ENCODE results near the gene BAZ2B. TPM values are rescaled to one million over a fixed set of nuclear protein-coding genes. Genes with fewer than 3 reads are reported as not detected.
"Not testable (repeated sequence)": the region's sequence is repeated elsewhere in the genome, so short reads cannot be mapped to it uniquely, and the experiment has no call there.

Gene BAZ2B
- total RNA-seq, 3 donors from 2014 or later (not counting 1 experiment from before 2014, with no cell fraction given): 59.8 to 73.7 (median 68.4) TPM

DNA sequence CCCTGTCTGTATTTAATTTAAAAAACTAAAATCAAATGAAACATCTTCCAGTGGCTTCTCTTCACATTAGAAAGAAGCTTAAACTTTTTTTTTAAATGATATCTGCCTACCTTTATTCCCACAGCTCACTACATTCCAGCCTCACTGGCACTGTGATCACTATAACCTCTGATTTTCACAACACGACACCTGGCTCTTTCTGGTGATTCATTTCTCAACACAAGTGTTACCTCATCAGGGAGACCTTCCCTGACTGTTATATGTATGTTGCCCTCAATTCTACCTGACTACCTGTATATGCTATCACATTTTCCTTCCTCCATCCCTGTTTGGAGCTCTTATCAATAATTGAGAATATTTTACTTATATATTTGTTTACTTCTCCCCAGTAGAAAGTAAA, 76.6 kb downstream of the BAZ2B start:
- no peak overlapping the region for H3K4me3 ChIP-seq (ENCODE audit: low read length)
- H3K27ac ChIP-seq (ENCODE audit: low read length): no peak overlapping the region
- peaks cover 9% of the 10 kb centered on the region for H3K36me3 Mint-ChIP-seq
- no peak for TF ChIP-seq CTCF (IDR thresholded peaks at IDR 0.05)
- H3K27me3 Mint-ChIP-seq (ENCODE audit: low read depth in 2 of 2): no peaks in the 10 kb centered on the region
- H3K27me3 ChIP-seq (ENCODE audit: control insufficient read depth, insufficient read depth, low read length): no peaks in the 10 kb centered on the region
- intact Hi-C loops (cut with micrococcal nuclease): no loop called here
- no peaks in the 10 kb centered on the region for H3K4me1 ChIP-seq (ENCODE audit: control insufficient read depth, insufficient read depth, low read length)
- ATAC-seq: no peak
- H3K9me3 Mint-ChIP-seq: peaks cover 0 to 4% of the 10 kb centered on the region in 2 donors
- no peaks in the 10 kb centered on the region for H3K36me3 ChIP-seq (ENCODE audit: control insufficient read depth, insufficient read depth, low read length)
- DNase-seq: no peak
- no peaks in the 10 kb centered on the region for H3K9me3 ChIP-seq (ENCODE audit: control insufficient read depth, insufficient read depth, low read length)
- no peak overlapping the region for H3K4me3 Mint-ChIP-seq
- 83% methylated on average over 1 of the region's 1 CpG for WGBS (ENCODE audit: insufficient coverage)
- H3K27ac Mint-ChIP-seq: no peak overlapping the region
- no peaks in the 10 kb centered on the region for H3K4me1 Mint-ChIP-seq

GRCh38 chr2:159538801-159539200, 77.5 kb downstream of the BAZ2B start:
- no peaks in the 10 kb centered on the region for H3K27me3 Mint-ChIP-seq (ENCODE audit: low read depth in 2 of 2)
- no peak overlapping the region for H3K4me3 ChIP-seq (ENCODE audit: low read length)
- H3K4me1 ChIP-seq (ENCODE audit: control insufficient read depth, insufficient read depth, low read length): no peaks in the 10 kb centered on the region
- no peak for TF ChIP-seq CTCF (IDR thresholded peaks at IDR 0.05)
- peaks cover 9% of the 10 kb centered on the region for H3K36me3 Mint-ChIP-seq
- no peak overlapping the region for H3K27ac Mint-ChIP-seq
- no peaks in the 10 kb centered on the region for H3K27me3 ChIP-seq (ENCODE audit: control insufficient read depth, insufficient read depth, low read length)
- 83% methylated on average over 2 of the region's 3 CpGs for WGBS (ENCODE audit: insufficient coverage)
- no peak overlapping the region for H3K27ac ChIP-seq (ENCODE audit: low read length)
- H3K9me3 ChIP-seq (ENCODE audit: control insufficient read depth, insufficient read depth, low read length): no peaks in the 10 kb centered on the region
- H3K36me3 ChIP-seq (ENCODE audit: control insufficient read depth, insufficient read depth, low read length): no peaks in the 10 kb centered on the region
- no peak for ATAC-seq
- no peak for DNase-seq
- no peak overlapping the region for H3K4me3 Mint-ChIP-seq
- no peaks in the 10 kb centered on the region for H3K4me1 Mint-ChIP-seq
- intact Hi-C loops (cut with micrococcal nuclease): no loop called here
- H3K9me3 Mint-ChIP-seq: peaks cover 0 to 4% of the 10 kb centered on the region in 2 donors

DNA sequence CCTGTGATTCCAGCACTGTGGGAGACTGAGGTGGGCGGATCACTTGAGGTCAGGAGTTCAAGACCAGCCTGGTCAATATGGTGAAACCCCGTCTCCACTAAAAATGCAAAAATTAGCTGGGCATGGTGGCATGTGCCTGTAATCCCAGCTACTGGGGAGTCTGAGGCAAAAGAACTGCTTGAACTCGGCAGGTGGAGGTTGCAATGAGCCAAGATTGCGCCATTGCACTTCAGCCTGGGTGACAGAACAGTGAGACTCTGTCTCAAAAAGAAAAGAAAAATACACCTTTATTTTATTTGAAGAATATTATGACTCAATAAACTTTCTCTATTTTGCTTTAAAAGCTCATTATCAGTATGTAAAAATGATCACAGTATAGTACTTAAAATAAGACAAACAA, 81.1 kb downstream of the BAZ2B start:
- not testable (repeated sequence) for H3K27ac ChIP-seq (ENCODE audit: low read length)

GRCh38 chr2:159531475-159531874, 84.9 kb downstream of the BAZ2B start:
- TF ChIP-seq CTCF (IDR thresholded peaks at IDR 0.05): no peak
- no peak for ATAC-seq
- no peak for DNase-seq
- intact Hi-C loops (cut with micrococcal nuclease): no loop called here
- Mint-ChIP-seq H3K9me3 (no peaks in the 10 kb centered on the region), H3K4me1 (peaks cover 0 to 3% of the 10 kb centered on the region in 2 donors), H3K4me3 (no peak overlapping the region), H3K36me3 (peaks cover 7% of the 10 kb centered on the region), H3K27me3 (ENCODE audit: low read depth in 2 of 2) (no peaks in the 10 kb centered on the region), H3K27ac (no peak overlapping the region)
- no peak overlapping the region for H3K27ac ChIP-seq (ENCODE audit: low read length)
- H3K4me1 ChIP-seq (ENCODE audit: control insufficient read depth, insufficient read depth, low read length): no peaks in the 10 kb centered on the region
- H3K27me3 ChIP-seq (ENCODE audit: control insufficient read depth, insufficient read depth, low read length): no peaks in the 10 kb centered on the region
- H3K9me3 ChIP-seq (ENCODE audit: control insufficient read depth, insufficient read depth, low read length): no peaks in the 10 kb centered on the region
- H3K36me3 ChIP-seq (ENCODE audit: control insufficient read depth, insufficient read depth, low read length): no peaks in the 10 kb centered on the region
- no peak overlapping the region for H3K4me3 ChIP-seq (ENCODE audit: low read length)
- 97% methylated on average over 1 of the region's 1 CpG for WGBS (ENCODE audit: insufficient coverage)

More for the DNA sequence above, 81.1 kb downstream of the BAZ2B start:
- H3K4me1 ChIP-seq (ENCODE audit: control insufficient read depth, insufficient read depth, low read length); H3K9me3 ChIP-seq (ENCODE audit: control insufficient read depth, insufficient read depth, low read length); H3K36me3 Mint-ChIP-seq; H3K27ac Mint-ChIP-seq; H3K4me3 Mint-ChIP-seq; H3K9me3 Mint-ChIP-seq; H3K4me3 ChIP-seq (ENCODE audit: low read length); H3K36me3 ChIP-seq (ENCODE audit: control insufficient read depth, insufficient read depth, low read length); intact Hi-C loops (cut with micrococcal nuclease); H3K27me3 ChIP-seq (ENCODE audit: control insufficient read depth, insufficient read depth, low read length); H3K4me1 Mint-ChIP-seq; DNase-seq; ATAC-seq; H3K27me3 Mint-ChIP-seq (ENCODE audit: low read depth in 2 of 2): not testable (repeated sequence)
- 97% methylated on average over 3 of the region's 4 CpGs for WGBS (ENCODE audit: insufficient coverage)

Data from natural killer cell (primary cell).